Cardiac muscle cell (in vitro differentiated cells and primary cell): Measurements from ENCODE around the gene CNN2. TPM values are rescaled to one million over a fixed set of nuclear protein-coding genes. Genes with fewer than 3 reads are reported as not detected.

ENCODE experiments used
- DNase-seq, 2 donors: peaks; one replicate each; pipeline versions ENCODE4 v3.0.0 to v3.0.0-alpha.2; 2010 to 2017; ENCODE audit warnings: low read depth in 1 of 2, low spot score in 1 of 2
- H3K27ac ChIP-seq: fragments of 200-600 bp; sonication (generic); 2 replicates; pipeline ENCODE4 v1.5.1; 2016
- H3K27me3 ChIP-seq: fragments of 200-600 bp; sonication (generic); 2 replicates; pipeline ENCODE4 v1.6.0; 2016; ENCODE audit warnings: control low read depth
- H3K36me3 ChIP-seq: fragments of 200-600 bp; sonication (generic); 2 replicates; pipeline ENCODE4 v1.5.1; 2016; ENCODE audit warnings: control low read depth
- H3K4me1 ChIP-seq: fragments of 200-600 bp; sonication (generic); 2 replicates; pipeline ENCODE4 v1.8.1; 2017; ENCODE audit warnings: low read depth, mild to moderate bottlenecking, mixed run types
- H3K4me3 ChIP-seq: fragments of 200-600 bp; sonication (generic); 2 replicates; pipeline ENCODE4 v1.5.1; 2016; ENCODE audit warnings: mild to moderate bottlenecking
- H3K9me3 ChIP-seq: fragments of 200-600 bp; sonication (generic); 2 replicates; pipeline ENCODE4 v1.5.1; 2017; ENCODE audit warnings: low read depth, mild to moderate bottlenecking, control low read depth
- polyA plus RNA-seq: library from polyadenylated mRNA; unstranded; fragments of >200 nt; fragmentation: Nextera tagmentation; extraction: Ambion mirVana; gene quantifications from 2 replicates; pipeline ENCODE4 v1.2.1, GENCODE V29; 2016
- total RNA-seq: library from RNA; depleted of rRNA; stranded (reverse); fragments of >200 nt; gene quantifications from 2 replicates; pipeline ENCODE4 v1.2.3, GENCODE V29; 2016
- TF ChIP-seq, protein P1 (sequence below): IDR thresholded peaks from 2 replicates; pipeline ENCODE4 v1.5.1; 2012; ENCODE audit warnings: low read depth, mild to moderate bottlenecking, low read length

CNN2 gene
- total and polyA plus RNA-seq, 2 experiments from 2014 or later = 158 to 185 TPM

DNA sequence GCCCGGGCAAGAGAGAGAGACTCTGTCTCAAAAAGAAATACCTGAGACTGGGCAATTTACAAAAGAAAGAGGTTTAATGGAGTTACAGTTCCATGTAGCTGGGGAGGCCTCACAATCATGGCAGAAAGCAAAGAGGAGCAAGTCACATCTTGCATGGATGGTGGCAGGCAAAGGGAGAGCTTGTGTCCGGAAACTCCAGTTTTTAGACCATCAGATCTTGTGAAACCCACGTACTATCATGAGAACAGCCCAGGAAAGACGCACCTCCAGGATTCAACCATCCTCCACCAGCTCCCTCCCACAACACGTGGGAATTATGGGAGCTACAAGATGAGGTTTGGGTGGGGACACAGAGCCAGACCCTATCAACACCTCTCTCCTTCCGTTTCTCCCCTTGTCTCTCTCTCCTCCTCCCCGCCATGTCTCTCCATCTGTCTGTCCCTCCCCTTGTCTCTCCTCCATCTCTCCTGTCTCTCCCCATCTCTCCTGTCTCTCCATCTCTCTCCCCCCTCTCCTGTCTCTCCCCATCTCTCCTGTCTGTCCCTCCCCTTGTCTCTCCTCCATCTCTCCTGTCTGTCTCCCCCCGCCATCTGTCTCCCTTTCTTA, 58.7 kb downstream of the CNN2 start:
- Histone ChIP-seq H3K9me3 (no peaks in the 10 kb centered on the region), H3K36me3 (peaks cover 10% of the 10 kb centered on the region), H3K27me3 (no peaks in the 10 kb centered on the region), H3K4me1 (no peaks in the 10 kb centered on the region), H3K4me3 (no peak overlapping the region), H3K27ac (no peak overlapping the region)
- no peak for DNase-seq
- TF ChIP-seq, protein P1, sequence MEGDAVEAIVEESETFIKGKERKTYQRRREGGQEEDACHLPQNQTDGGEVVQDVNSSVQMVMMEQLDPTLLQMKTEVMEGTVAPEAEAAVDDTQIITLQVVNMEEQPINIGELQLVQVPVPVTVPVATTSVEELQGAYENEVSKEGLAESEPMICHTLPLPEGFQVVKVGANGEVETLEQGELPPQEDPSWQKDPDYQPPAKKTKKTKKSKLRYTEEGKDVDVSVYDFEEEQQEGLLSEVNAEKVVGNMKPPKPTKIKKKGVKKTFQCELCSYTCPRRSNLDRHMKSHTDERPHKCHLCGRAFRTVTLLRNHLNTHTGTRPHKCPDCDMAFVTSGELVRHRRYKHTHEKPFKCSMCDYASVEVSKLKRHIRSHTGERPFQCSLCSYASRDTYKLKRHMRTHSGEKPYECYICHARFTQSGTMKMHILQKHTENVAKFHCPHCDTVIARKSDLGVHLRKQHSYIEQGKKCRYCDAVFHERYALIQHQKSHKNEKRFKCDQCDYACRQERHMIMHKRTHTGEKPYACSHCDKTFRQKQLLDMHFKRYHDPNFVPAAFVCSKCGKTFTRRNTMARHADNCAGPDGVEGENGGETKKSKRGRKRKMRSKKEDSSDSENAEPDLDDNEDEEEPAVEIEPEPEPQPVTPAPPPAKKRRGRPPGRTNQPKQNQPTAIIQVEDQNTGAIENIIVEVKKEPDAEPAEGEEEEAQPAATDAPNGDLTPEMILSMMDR = no peak

DNA sequence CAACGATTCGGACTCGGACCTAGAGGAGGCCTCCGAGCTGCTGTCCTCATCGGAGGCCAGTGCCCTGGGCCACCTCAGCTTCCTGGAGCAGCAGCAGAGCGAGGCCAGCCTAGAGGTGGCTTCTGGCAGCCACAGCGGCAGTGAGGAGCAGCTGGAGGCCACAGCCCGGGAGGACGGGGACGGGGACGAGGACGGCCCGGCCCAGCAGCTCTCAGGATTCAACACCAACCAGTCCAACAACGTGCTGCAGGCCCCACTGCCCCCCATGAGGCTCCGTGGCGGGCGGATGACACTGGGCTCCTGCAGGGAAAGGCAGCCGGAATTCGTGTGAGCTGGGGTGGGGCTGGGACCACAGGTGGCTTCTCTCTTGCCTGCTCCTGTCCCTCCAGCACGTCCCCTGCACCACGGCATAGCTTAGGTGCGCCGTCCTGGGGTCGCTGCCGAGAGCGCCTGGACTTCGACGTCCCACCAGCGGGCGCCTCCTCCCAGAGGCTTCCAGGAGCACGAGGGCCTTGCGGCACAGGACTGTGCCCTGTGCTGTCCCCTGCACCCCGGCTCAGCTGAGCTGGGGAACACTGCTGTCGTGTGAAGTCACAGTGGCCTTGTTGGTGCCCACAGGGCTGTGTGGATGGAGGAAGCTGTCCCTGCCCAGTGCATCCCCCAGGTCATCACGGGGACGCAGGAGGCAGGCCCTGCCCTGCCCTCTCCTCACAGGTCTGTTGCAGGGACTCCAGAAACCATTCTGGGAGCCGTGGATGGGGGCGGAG, 59.5 kb downstream of the CNN2 start:
- TF ChIP-seq, protein P1 = no peak
- Histone ChIP-seq H3K9me3 (no peaks in the 10 kb centered on the region), H3K27ac (peak overlapping the region; percentile 23), H3K4me1 (no peaks in the 10 kb centered on the region), H3K4me3 (no peak overlapping the region), H3K27me3 (no peaks in the 10 kb centered on the region), H3K36me3 (peaks cover 12% of the 10 kb centered on the region)
- no peak for DNase-seq

DNA sequence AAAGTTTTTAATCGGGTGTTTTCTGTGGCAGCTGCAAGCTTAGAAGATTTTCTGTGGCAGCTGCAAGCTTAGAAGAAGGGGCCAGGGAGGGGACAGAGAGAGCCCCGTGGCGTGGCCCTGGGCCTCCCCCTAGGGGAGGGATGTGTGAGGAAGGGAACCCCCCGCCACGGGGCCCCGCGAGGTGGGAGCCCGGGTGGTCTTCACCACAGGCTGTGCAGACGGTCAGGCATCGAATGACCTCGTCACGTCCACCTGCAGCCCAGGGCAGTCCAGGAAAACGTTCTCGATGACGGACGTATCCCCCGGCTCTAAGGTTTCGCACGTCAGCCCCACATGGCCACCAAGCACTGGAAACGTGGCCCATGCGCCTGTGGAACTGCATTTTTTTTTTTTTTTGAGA, 60.2 kb downstream of the CNN2 start:
- TF ChIP-seq, protein P1 = no peak
- Histone ChIP-seq H3K9me3 (no peaks in the 10 kb centered on the region), H3K4me3 (no peak overlapping the region), H3K36me3 (peaks cover 20% of the 10 kb centered on the region), H3K27ac (peak overlapping the region; percentile 23), H3K27me3 (no peaks in the 10 kb centered on the region), H3K4me1 (no peaks in the 10 kb centered on the region)
- DNase-seq = no peak

DNA sequence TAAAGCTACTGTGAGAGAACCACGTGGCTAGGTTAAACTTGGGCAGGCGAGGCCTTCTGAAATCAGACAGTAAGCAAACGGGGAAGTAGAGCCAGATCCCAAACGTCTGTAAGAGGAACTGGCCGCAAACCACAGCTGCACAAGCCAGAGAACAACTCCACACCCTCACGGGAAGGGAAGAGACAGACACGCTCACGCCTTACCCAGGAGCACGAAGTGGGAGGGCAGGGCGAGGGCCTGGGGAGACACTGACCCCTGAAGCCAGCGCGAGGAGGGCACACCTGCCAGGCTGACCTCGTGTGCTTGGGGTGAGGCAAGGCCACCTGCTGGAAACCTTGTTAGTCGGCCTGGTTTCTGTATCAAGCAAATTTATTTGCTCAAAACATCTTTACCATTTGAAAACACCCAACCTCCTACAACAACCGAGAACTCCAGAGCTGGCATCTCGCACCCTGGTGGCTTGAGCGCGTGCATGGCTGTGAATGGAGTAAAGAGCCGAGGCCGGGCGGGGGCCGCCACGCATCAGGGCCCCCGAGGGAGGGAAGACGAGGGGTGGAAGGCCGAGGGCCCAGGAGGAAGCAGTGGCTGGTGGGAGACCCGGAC, 61.5 kb downstream of the CNN2 start:
- Histone ChIP-seq H3K9me3 (no peaks in the 10 kb centered on the region), H3K27me3 (no peaks in the 10 kb centered on the region), H3K4me1 (no peaks in the 10 kb centered on the region), H3K27ac (no peak overlapping the region), H3K4me3 (no peak overlapping the region), H3K36me3 (peaks cover 24% of the 10 kb centered on the region)
- TF ChIP-seq, protein P1 = no peak
- DNase-seq = no peak

DNA sequence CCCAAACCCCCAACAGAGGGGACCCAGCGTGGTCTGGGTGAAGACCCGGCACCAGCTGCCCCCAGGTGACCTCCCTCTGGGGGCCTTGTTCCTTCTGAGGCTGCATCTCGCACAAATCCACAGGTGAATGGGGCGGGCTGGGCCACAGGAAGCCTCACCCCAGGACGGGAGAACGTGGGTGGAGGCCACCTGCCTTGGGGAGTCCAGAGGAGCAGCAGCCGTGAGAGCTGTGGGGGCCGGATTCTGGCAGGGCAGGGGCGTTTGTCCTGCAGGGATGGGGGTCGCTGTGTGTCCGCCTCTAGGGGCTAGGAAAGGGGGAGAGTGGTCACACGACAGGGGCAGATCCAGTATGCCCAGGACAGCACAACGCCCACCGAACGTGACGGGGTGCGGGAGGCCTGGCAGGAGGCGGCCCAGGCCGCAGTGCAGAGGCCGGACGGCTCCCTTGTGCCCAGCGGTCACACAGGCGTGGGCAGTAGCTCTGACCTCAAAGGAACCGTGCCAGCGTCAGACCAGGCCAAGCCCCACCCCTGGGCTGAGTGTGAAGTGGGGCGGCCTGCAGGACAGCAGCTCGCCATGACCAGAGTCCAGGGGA, 62.1 kb downstream of the CNN2 start:
- H3K4me1 ChIP-seq = no peaks in the 10 kb centered on the region
- H3K4me3 ChIP-seq = no peak overlapping the region
- H3K27me3 ChIP-seq = no peaks in the 10 kb centered on the region
- no peak overlapping the region for H3K27ac ChIP-seq
- DNase-seq = no peak
- H3K9me3 ChIP-seq = no peaks in the 10 kb centered on the region
- H3K36me3 ChIP-seq = peaks cover 24% of the 10 kb centered on the region
- TF ChIP-seq, protein P1 = no peak

Other genes starting within 250 kb of the CNN2 start
- gene PTBP1, start 229.2 kb upstream of the CNN2 start, total RNA-seq = 92.0 and 92.7 TPM in 2 replicates
- 110 and 111 TPM in 2 replicates for gene PTBP1, start 229.2 kb upstream of the CNN2 start, polyA plus RNA-seq
- gene PLPPR3, start 204.7 kb upstream of the CNN2 start, total RNA-seq = 70.8 and 88.2 TPM in 2 replicates
- gene PLPPR3, start 204.7 kb upstream of the CNN2 start, polyA plus RNA-seq = 65.7 and 92.9 TPM in 2 replicates
- 1.4 and 5.7 TPM in 2 replicates for gene AZU1, start 198.8 kb upstream of the CNN2 start, total RNA-seq
- 1.5 and 5.6 TPM in 2 replicates for gene AZU1, start 198.8 kb upstream of the CNN2 start, polyA plus RNA-seq
- 0.60 TPM in 1 of 2 replicates, not detected in the other for gene PRTN3, start 185.6 kb upstream of the CNN2 start, total RNA-seq
- gene PRTN3, start 185.6 kb upstream of the CNN2 start, polyA plus RNA-seq = 0.44 and 0.57 TPM in 2 replicates
- gene ELANE, start 174.3 kb upstream of the CNN2 start, total RNA-seq = not detected in 2 replicates
- gene ELANE, start 174.3 kb upstream of the CNN2 start, polyA plus RNA-seq = not detected in 2 replicates
- 1.6 and 2.9 TPM in 2 replicates for gene CFD, start 166.9 kb upstream of the CNN2 start, total RNA-seq
- gene CFD, start 166.9 kb upstream of the CNN2 start, polyA plus RNA-seq = 3.1 and 6.5 TPM in 2 replicates
- 61.9 and 67.2 TPM in 2 replicates for gene MED16, start 133.4 kb upstream of the CNN2 start, total RNA-seq
- 104 and 145 TPM in 2 replicates for gene MED16, start 133.4 kb upstream of the CNN2 start, polyA plus RNA-seq
- not detected in 2 replicates for gene RNU6-9, start 133.1 kb upstream of the CNN2 start, total RNA-seq
- not detected in 2 replicates for gene RNU6-9, start 133.1 kb upstream of the CNN2 start, polyA plus RNA-seq
- 60.3 and 66.2 TPM in 2 replicates for gene R3HDM4, start 113.4 kb upstream of the CNN2 start, total RNA-seq
- gene R3HDM4, start 113.4 kb upstream of the CNN2 start, polyA plus RNA-seq = 82.1 and 86.7 TPM in 2 replicates
- gene KISS1R, start 109.3 kb upstream of the CNN2 start, total RNA-seq = 0.46 and 1.2 TPM in 2 replicates
- gene KISS1R, start 109.3 kb upstream of the CNN2 start, polyA plus RNA-seq = 1.9 and 3.2 TPM in 2 replicates
- 59.7 and 62.3 TPM in 2 replicates for gene ARID3A, start 100.6 kb upstream of the CNN2 start, total RNA-seq
- gene ARID3A, start 100.6 kb upstream of the CNN2 start, polyA plus RNA-seq = 39.1 and 48.7 TPM in 2 replicates
- gene WDR18, start 42.3 kb upstream of the CNN2 start, total RNA-seq = 136 and 143 TPM in 2 replicates
- 241 and 262 TPM in 2 replicates for gene WDR18, start 42.3 kb upstream of the CNN2 start, polyA plus RNA-seq
- gene GRIN3B, start 26.2 kb upstream of the CNN2 start, total RNA-seq = 5.4 and 8.5 TPM in 2 replicates
- 3.0 and 4.9 TPM in 2 replicates for gene GRIN3B, start 26.2 kb upstream of the CNN2 start, polyA plus RNA-seq
- gene TMEM259, start 5.5 kb upstream of the CNN2 start, total RNA-seq = 228 and 370 TPM in 2 replicates
- 403 and 445 TPM in 2 replicates for gene TMEM259, start 5.5 kb upstream of the CNN2 start, polyA plus RNA-seq
- gene RNU6-2, start 5.1 kb upstream of the CNN2 start, total RNA-seq = not detected in 2 replicates
- gene RNU6-2, start 5.1 kb upstream of the CNN2 start, polyA plus RNA-seq = not detected in 2 replicates
- 43.6 and 44.0 TPM in 2 replicates for gene ABCA7, start 13.5 kb downstream of the CNN2 start, total RNA-seq
- 36.8 and 60.4 TPM in 2 replicates for gene ABCA7, start 13.5 kb downstream of the CNN2 start, polyA plus RNA-seq
- gene ARHGAP45, start 40.6 kb downstream of the CNN2 start, total RNA-seq = 88.6 and 133 TPM in 2 replicates
- 39.3 and 67.5 TPM in 2 replicates for gene ARHGAP45, start 40.6 kb downstream of the CNN2 start, polyA plus RNA-seq
- gene POLR2E, start 68.8 kb downstream of the CNN2 start, total RNA-seq = 371 and 410 TPM in 2 replicates
- gene POLR2E, start 68.8 kb downstream of the CNN2 start, polyA plus RNA-seq = 409 and 487 TPM in 2 replicates
- gene GPX4, start 77.4 kb downstream of the CNN2 start, total RNA-seq = 759 and 903 TPM in 2 replicates
- 826 and 860 TPM in 2 replicates for gene GPX4, start 77.4 kb downstream of the CNN2 start, polyA plus RNA-seq
- 23.0 and 28.5 TPM in 2 replicates for gene SBNO2, start 147.7 kb downstream of the CNN2 start, total RNA-seq
- 6.8 and 11.8 TPM in 2 replicates for gene SBNO2, start 147.7 kb downstream of the CNN2 start, polyA plus RNA-seq
- gene STK11, start 179.2 kb downstream of the CNN2 start, total RNA-seq = 140 and 180 TPM in 2 replicates
- 122 and 154 TPM in 2 replicates for gene STK11, start 179.2 kb downstream of the CNN2 start, polyA plus RNA-seq
- gene CBARP, start 211.4 kb downstream of the CNN2 start, total RNA-seq = 21.1 and 29.1 TPM in 2 replicates
- gene CBARP, start 211.4 kb downstream of the CNN2 start, polyA plus RNA-seq = 22.1 and 30.6 TPM in 2 replicates
- gene ATP5F1D, start 215.1 kb downstream of the CNN2 start, total RNA-seq = 188 and 355 TPM in 2 replicates
- 505 and 638 TPM in 2 replicates for gene ATP5F1D, start 215.1 kb downstream of the CNN2 start, polyA plus RNA-seq
- 45.6 and 89.2 TPM in 2 replicates for gene MIDN, start 222.0 kb downstream of the CNN2 start, total RNA-seq
- gene MIDN, start 222.0 kb downstream of the CNN2 start, polyA plus RNA-seq = 58.1 and 76.0 TPM in 2 replicates
- 1,112 and 2,236 TPM in 2 replicates for gene CIRBP, start 242.7 kb downstream of the CNN2 start, total RNA-seq
- gene CIRBP, start 242.7 kb downstream of the CNN2 start, polyA plus RNA-seq = 716 and 851 TPM in 2 replicates
- gene FAM174C, start 248.9 kb downstream of the CNN2 start, total RNA-seq = 31.2 and 44.9 TPM in 2 replicates
- 34.0 and 34.4 TPM in 2 replicates for gene FAM174C, start 248.9 kb downstream of the CNN2 start, polyA plus RNA-seq